Naive B cell (primary cell): ENCODE results near the gene KLF4. TPM values are rescaled to one million over a fixed set of nuclear protein-coding genes. Genes with fewer than 3 reads are reported as not detected.

Source experiments
- polyA plus RNA-seq, 6 donors: library from polyadenylated mRNA; unstranded; fragments of 300-500 nt; fragmentation: Illumina TruSeq; gene quantifications; one replicate each; pipeline ENCODE4 v1.2.3, GENCODE V29; 2021; ENCODE audit warnings: low read depth in 6 of 6

The KLF4 gene
- polyA plus RNA-seq, 6 donors from 2014 or later = 1.4 to 8.0 (median 2.2) TPM

Other genes with a start within 250 kb of the KLF4 start
- 10 to 100 TPM; 11.7 to 33.6 (median 25.2) TPM for gene RAD23B, start 206.5 kb downstream of the KLF4 start, polyA plus RNA-seq